Stimulated activated effector memory CD8-positive, alpha-beta T cell treated with anti-CD3 and anti-CD28 coated beads, Interleukin-12 subunit alpha, Interleukin-12 subunit beta, amount 100 ng/mL, for 72 hours (primary cell): ENCODE measurements around the gene NFATC1.

ENCODE experiments used
- ATAC-seq: fragments of 150-1000 bp; cut with Tn5 transposase; 2 replicates; pipeline ENCODE4 v1.10.0; 2021
- DNase-seq, 2 donors: peaks; one replicate each; pipeline ENCODE4 v3.0.0; 2021 to 2022; ENCODE audit warnings: low spot score in 2 of 2
- H3K27ac Mint-ChIP-seq: one replicate; pipeline ENCODE4 v1.8.0; 2022; ENCODE audit warnings: mild to moderate bottlenecking, mixed read lengths
- H3K36me3 Mint-ChIP-seq: one replicate; pipeline ENCODE4 v1.8.0; 2022; ENCODE audit warnings: mild to moderate bottlenecking, mixed read lengths
- H3K4me1 Mint-ChIP-seq: one replicate; pipeline ENCODE4 v1.8.0; 2022; ENCODE audit warnings: mixed read lengths
- H3K4me3 Mint-ChIP-seq: one replicate; pipeline ENCODE4 v1.8.0; 2022; ENCODE audit warnings: mild to moderate bottlenecking, mixed read lengths
- H3K9me3 Mint-ChIP-seq: one replicate; pipeline ENCODE4 v1.8.0; 2022; ENCODE audit warnings: mixed read lengths

Gene NFATC1

GRCh38 chr18:79537758-79538157 is 142.0 kb downstream of the NFATC1 start:
- no peaks in the 10 kb centered on the region for H3K4me1 Mint-ChIP-seq
- H3K36me3 Mint-ChIP-seq = no peaks in the 10 kb centered on the region
- no peak overlapping the region for H3K4me3 Mint-ChIP-seq
- peaks cover 4% of the 10 kb centered on the region for H3K9me3 Mint-ChIP-seq
- ATAC-seq (no peak), DNase-seq (no peak)
- H3K27ac Mint-ChIP-seq = no peak overlapping the region

- H3K4me3 Mint-ChIP-seq = no peak overlapping the region
- H3K9me3 Mint-ChIP-seq = peaks cover 4% of the 10 kb centered on the region
- H3K27ac Mint-ChIP-seq = no peak overlapping the region
- H3K4me1 Mint-ChIP-seq = no peaks in the 10 kb centered on the region
- H3K36me3 Mint-ChIP-seq = no peaks in the 10 kb centered on the region
- DNase-seq (no peak), ATAC-seq (no peak)
Observed at GRCh38 chr18:79538635-79539034, 142.9 kb downstream of the NFATC1 start.

GRCh38 chr18:79540161-79540903 is 144.6 kb downstream of the NFATC1 start:
- Mint-ChIP-seq H3K9me3 (peaks cover 4% of the 10 kb centered on the region), H3K4me3 (no peak overlapping the region), H3K36me3 (no peaks in the 10 kb centered on the region), H3K4me1 (no peaks in the 10 kb centered on the region), H3K27ac (no peak overlapping the region)
- ATAC-seq (no peak), DNase-seq (no peak)

- H3K4me1 Mint-ChIP-seq = no peaks in the 10 kb centered on the region
- DNase-seq = no peak
- H3K9me3 Mint-ChIP-seq = peaks cover 4% of the 10 kb centered on the region
- no peak overlapping the region for H3K27ac Mint-ChIP-seq
- ATAC-seq = no peak
- H3K36me3 Mint-ChIP-seq = no peaks in the 10 kb centered on the region
- no peak overlapping the region for H3K4me3 Mint-ChIP-seq
Observed at GRCh38 chr18:79540904-79541282, 145.2 kb downstream of the NFATC1 start.

- H3K9me3 Mint-ChIP-seq = peaks cover 4% of the 10 kb centered on the region
- no peaks in the 10 kb centered on the region for H3K4me1 Mint-ChIP-seq
- no peak overlapping the region for H3K4me3 Mint-ChIP-seq
- no peak overlapping the region for H3K27ac Mint-ChIP-seq
- no peak for ATAC-seq
- no peaks in the 10 kb centered on the region for H3K36me3 Mint-ChIP-seq
- no peak for DNase-seq
Observed at GRCh38 chr18:79542213-79542612, 146.5 kb downstream of the NFATC1 start.

GRCh38 chr18:79542876-79543750 is 147.4 kb downstream of the NFATC1 start:
- DNase-seq = no peak
- H3K36me3 Mint-ChIP-seq = no peaks in the 10 kb centered on the region
- H3K4me1 Mint-ChIP-seq = no peaks in the 10 kb centered on the region
- peaks cover 4% of the 10 kb centered on the region for H3K9me3 Mint-ChIP-seq
- no peak overlapping the region for H3K4me3 Mint-ChIP-seq
- no peak overlapping the region for H3K27ac Mint-ChIP-seq
- no peak for ATAC-seq

GRCh38 chr18:79543861-79544385 is 148.2 kb downstream of the NFATC1 start:
- no peaks in the 10 kb centered on the region for H3K4me1 Mint-ChIP-seq
- ATAC-seq (no peak), DNase-seq (no peak)
- H3K36me3 Mint-ChIP-seq = no peaks in the 10 kb centered on the region
- H3K9me3 Mint-ChIP-seq = peaks cover 4% of the 10 kb centered on the region
- no peak overlapping the region for H3K27ac Mint-ChIP-seq
- no peak overlapping the region for H3K4me3 Mint-ChIP-seq

- no peak overlapping the region for H3K4me3 Mint-ChIP-seq
- DNase-seq (no peak), ATAC-seq (no peak)
Observed at GRCh38 chr18:79544386-79544963, 148.7 kb downstream of the NFATC1 start.

GRCh38 chr18:79545255-79545654 is 149.5 kb downstream of the NFATC1 start:
- no peaks in the 10 kb centered on the region for H3K4me1 Mint-ChIP-seq
- DNase-seq = no peak
- no peak for ATAC-seq
- no peak overlapping the region for H3K4me3 Mint-ChIP-seq
- no peak overlapping the region for H3K27ac Mint-ChIP-seq
- no peaks in the 10 kb centered on the region for H3K36me3 Mint-ChIP-seq
- peaks cover 4% of the 10 kb centered on the region for H3K9me3 Mint-ChIP-seq

More at GRCh38 chr18:79544386-79544963, 148.7 kb downstream of the NFATC1 start:
- H3K9me3 Mint-ChIP-seq = peaks cover 4% of the 10 kb centered on the region
- no peaks in the 10 kb centered on the region for H3K4me1 Mint-ChIP-seq
- H3K36me3 Mint-ChIP-seq = no peaks in the 10 kb centered on the region
- no peak overlapping the region for H3K27ac Mint-ChIP-seq

GRCh38 chr18:79545736-79546171 is 150.0 kb downstream of the NFATC1 start:
- DNase-seq (no peak), ATAC-seq (no peak)
- H3K9me3 Mint-ChIP-seq = peaks cover 4% of the 10 kb centered on the region
- no peaks in the 10 kb centered on the region for H3K4me1 Mint-ChIP-seq
- H3K36me3 Mint-ChIP-seq = no peaks in the 10 kb centered on the region
- H3K27ac Mint-ChIP-seq = no peak overlapping the region
- H3K4me3 Mint-ChIP-seq = no peak overlapping the region

- no peak overlapping the region for H3K27ac Mint-ChIP-seq
- no peak for DNase-seq
- no peaks in the 10 kb centered on the region for H3K4me1 Mint-ChIP-seq
- H3K9me3 Mint-ChIP-seq = peaks cover 4% of the 10 kb centered on the region
- no peaks in the 10 kb centered on the region for H3K36me3 Mint-ChIP-seq
- ATAC-seq = no peak
- no peak overlapping the region for H3K4me3 Mint-ChIP-seq
Observed at GRCh38 chr18:79546781-79547272, 151.1 kb downstream of the NFATC1 start.

GRCh38 chr18:79547413-79548076 is 151.8 kb downstream of the NFATC1 start:
- H3K27ac Mint-ChIP-seq = no peak overlapping the region

GRCh38 chr18:79548077-79548450 is 152.3 kb downstream of the NFATC1 start:
- DNase-seq (no peak), ATAC-seq (peak; percentile 9)
- Mint-ChIP-seq H3K27ac (no peak overlapping the region), H3K9me3 (no peaks in the 10 kb centered on the region), H3K4me3 (no peak overlapping the region), H3K4me1 (no peaks in the 10 kb centered on the region), H3K36me3 (no peaks in the 10 kb centered on the region)

More at GRCh38 chr18:79547413-79548076, 151.8 kb downstream of the NFATC1 start:
- peaks cover 2% of the 10 kb centered on the region for H3K9me3 Mint-ChIP-seq
- H3K36me3 Mint-ChIP-seq = no peaks in the 10 kb centered on the region
- H3K4me1 Mint-ChIP-seq = no peaks in the 10 kb centered on the region
- no peak overlapping the region for H3K4me3 Mint-ChIP-seq
- DNase-seq (no peak), ATAC-seq (peak; percentile 6)

GRCh38 chr18:79548621-79548985 is 152.9 kb downstream of the NFATC1 start:
- H3K9me3 Mint-ChIP-seq = no peaks in the 10 kb centered on the region
- H3K36me3 Mint-ChIP-seq = no peaks in the 10 kb centered on the region
- ATAC-seq = no peak
- H3K4me1 Mint-ChIP-seq = no peaks in the 10 kb centered on the region
- H3K27ac Mint-ChIP-seq = no peak overlapping the region
- H3K4me3 Mint-ChIP-seq = no peak overlapping the region
- DNase-seq = no peak
